ENCODE results near the gene HAND2.

The HAND2 gene

DNA sequence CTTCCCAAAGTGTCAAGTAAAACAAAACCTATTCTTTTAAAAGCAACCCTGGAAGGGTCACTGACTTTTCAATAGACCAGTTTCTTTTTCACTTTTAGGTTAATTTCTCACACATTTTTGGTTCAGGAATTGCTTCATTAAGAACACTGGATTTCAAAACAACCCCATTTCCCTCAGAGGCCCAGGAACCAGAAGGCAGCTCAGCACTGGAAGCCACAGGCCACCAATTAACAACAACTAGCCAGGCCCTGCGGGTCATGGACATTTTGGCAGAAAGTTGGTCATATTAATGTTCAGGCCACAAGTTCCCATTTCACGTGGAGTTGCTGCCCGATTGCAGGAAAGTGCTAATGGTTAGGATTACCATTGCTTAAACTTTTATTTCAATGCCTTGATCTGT is 39.8 kb downstream of the HAND2 start:
- no peak overlapping the region for H3K4me3 ChIP-seq (ENCODE audit: low read depth in 1 of 2, low read length in 2 of 2)
- no peak overlapping the region for H3K4me2 ChIP-seq (ENCODE audit: insufficient read depth, low read length)
- no peaks in the 10 kb centered on the region for H3K79me2 ChIP-seq (ENCODE audit: insufficient read depth, low read length)
- H3K27me3 ChIP-seq (ENCODE audit: insufficient read depth, low read length, poor library complexity) = no peaks in the 10 kb centered on the region
- no peaks in the 10 kb centered on the region for H3K9me3 ChIP-seq (ENCODE audit: insufficient read depth, low read length, severe bottlenecking)
- H3K36me3 ChIP-seq (ENCODE audit: insufficient read depth, low read length) = no peaks in the 10 kb centered on the region
- peaks cover 21% of the 10 kb centered on the region for H3K4me1 ChIP-seq (ENCODE audit: insufficient read depth, low read length)
- H4K20me1 ChIP-seq (ENCODE audit: insufficient read depth, low read length) = no peaks in the 10 kb centered on the region
- TF ChIP-seq, protein P1, sequence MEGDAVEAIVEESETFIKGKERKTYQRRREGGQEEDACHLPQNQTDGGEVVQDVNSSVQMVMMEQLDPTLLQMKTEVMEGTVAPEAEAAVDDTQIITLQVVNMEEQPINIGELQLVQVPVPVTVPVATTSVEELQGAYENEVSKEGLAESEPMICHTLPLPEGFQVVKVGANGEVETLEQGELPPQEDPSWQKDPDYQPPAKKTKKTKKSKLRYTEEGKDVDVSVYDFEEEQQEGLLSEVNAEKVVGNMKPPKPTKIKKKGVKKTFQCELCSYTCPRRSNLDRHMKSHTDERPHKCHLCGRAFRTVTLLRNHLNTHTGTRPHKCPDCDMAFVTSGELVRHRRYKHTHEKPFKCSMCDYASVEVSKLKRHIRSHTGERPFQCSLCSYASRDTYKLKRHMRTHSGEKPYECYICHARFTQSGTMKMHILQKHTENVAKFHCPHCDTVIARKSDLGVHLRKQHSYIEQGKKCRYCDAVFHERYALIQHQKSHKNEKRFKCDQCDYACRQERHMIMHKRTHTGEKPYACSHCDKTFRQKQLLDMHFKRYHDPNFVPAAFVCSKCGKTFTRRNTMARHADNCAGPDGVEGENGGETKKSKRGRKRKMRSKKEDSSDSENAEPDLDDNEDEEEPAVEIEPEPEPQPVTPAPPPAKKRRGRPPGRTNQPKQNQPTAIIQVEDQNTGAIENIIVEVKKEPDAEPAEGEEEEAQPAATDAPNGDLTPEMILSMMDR (IDR thresholded peaks at IDR 0.05; ENCODE audit: borderline replicate concordance, extremely low read depth, low read length, poor library complexity, severe bottlenecking) = no peak
- TF ChIP-seq EZH2 (IDR thresholded peaks at IDR 0.05; ENCODE audit: borderline replicate concordance, low read depth, low read length, severe bottlenecking) = no peak
- no peak overlapping the region for H3K9ac ChIP-seq (ENCODE audit: low read depth, low read length)
- no peak overlapping the region for H3K27ac ChIP-seq (ENCODE audit: low read length)
- no peak for ATAC-seq (ENCODE audit: insufficient read depth, low read depth)
- no peak overlapping the region for H2AFZ ChIP-seq (ENCODE audit: low read depth, low read length)
- DNase-seq = no peak

DNA sequence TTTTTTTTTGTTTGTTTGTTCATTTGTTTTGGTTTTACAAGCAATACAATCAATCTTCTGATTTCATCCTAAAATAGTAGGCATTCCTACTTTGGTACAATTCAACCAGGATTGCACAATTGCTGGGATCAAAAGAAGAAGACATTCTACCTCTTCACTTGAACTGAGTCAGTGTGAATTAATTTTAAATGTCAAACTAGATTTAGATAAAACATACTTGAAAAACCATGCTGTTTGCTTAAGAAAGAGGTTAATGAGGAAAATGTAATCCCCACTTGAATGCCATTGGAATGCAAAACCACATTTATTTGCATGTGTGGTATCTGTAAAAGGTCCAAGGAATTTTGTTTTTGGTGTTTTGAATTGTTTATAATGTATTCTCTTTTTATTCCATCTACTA is 40.5 kb downstream of the HAND2 start:
- H3K79me2 ChIP-seq (ENCODE audit: insufficient read depth, low read length) = no peaks in the 10 kb centered on the region
- no peaks in the 10 kb centered on the region for H3K36me3 ChIP-seq (ENCODE audit: insufficient read depth, low read length)
- no peak overlapping the region for H3K9ac ChIP-seq (ENCODE audit: low read depth, low read length)
- no peak overlapping the region for H3K4me3 ChIP-seq (ENCODE audit: low read depth in 1 of 2, low read length in 2 of 2)
- no peaks in the 10 kb centered on the region for H3K27me3 ChIP-seq (ENCODE audit: insufficient read depth, low read length, poor library complexity)
- H3K4me1 ChIP-seq (ENCODE audit: insufficient read depth, low read length) = peaks cover 19% of the 10 kb centered on the region
- DNase-seq (no peak), ATAC-seq (ENCODE audit: insufficient read depth, low read depth) (no peak)
- no peaks in the 10 kb centered on the region for H4K20me1 ChIP-seq (ENCODE audit: insufficient read depth, low read length)
- no peak overlapping the region for H3K4me2 ChIP-seq (ENCODE audit: insufficient read depth, low read length)
- no peak for TF ChIP-seq EZH2 (IDR thresholded peaks at IDR 0.05; ENCODE audit: borderline replicate concordance, low read depth, low read length, severe bottlenecking)
- TF ChIP-seq, protein P1 (IDR thresholded peaks at IDR 0.05; ENCODE audit: borderline replicate concordance, extremely low read depth, low read length, poor library complexity, severe bottlenecking) = no peak
- H3K9me3 ChIP-seq (ENCODE audit: insufficient read depth, low read length, severe bottlenecking) = no peaks in the 10 kb centered on the region
- H3K27ac ChIP-seq (ENCODE audit: low read length) = no peak overlapping the region
- no peak overlapping the region for H2AFZ ChIP-seq (ENCODE audit: low read depth, low read length)

DNA sequence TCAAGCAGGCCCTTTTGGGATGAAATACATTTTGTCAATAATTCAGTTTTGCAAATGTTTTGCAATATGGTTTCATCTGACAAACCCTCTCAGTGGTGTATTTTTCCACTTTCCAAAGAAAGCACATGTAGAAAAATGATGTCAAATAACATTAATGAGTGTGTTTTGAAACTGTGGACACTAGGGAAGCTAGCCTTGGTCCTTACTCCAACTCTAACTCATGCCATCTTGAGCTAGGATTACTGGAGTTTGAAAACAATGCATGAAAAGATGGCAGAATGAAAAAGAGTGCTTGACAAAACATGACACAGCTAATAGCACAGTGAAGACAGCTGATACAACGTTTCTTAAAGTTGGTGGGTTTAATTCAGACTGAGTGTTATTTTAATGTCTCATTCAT is 41.4 kb downstream of the HAND2 start:
- Histone ChIP-seq H3K36me3 (ENCODE audit: insufficient read depth, low read length) (no peaks in the 10 kb centered on the region), H4K20me1 (ENCODE audit: insufficient read depth, low read length) (no peaks in the 10 kb centered on the region), H3K9ac (ENCODE audit: low read depth, low read length) (no peak overlapping the region), H3K4me2 (ENCODE audit: insufficient read depth, low read length) (no peak overlapping the region), H3K4me3 (ENCODE audit: low read depth in 1 of 2, low read length in 2 of 2) (no peak overlapping the region), H3K27ac (ENCODE audit: low read length) (no peak overlapping the region), H3K27me3 (ENCODE audit: insufficient read depth, low read length, poor library complexity) (no peaks in the 10 kb centered on the region), H3K9me3 (ENCODE audit: insufficient read depth, low read length, severe bottlenecking) (no peaks in the 10 kb centered on the region), H2AFZ (ENCODE audit: low read depth, low read length) (no peak overlapping the region), H3K4me1 (ENCODE audit: insufficient read depth, low read length) (peaks cover 11% of the 10 kb centered on the region), H3K79me2 (ENCODE audit: insufficient read depth, low read length) (no peaks in the 10 kb centered on the region)
- TF ChIP-seq, protein P1 (IDR thresholded peaks at IDR 0.05; ENCODE audit: borderline replicate concordance, extremely low read depth, low read length, poor library complexity, severe bottlenecking) = no peak
- no peak for TF ChIP-seq EZH2 (IDR thresholded peaks at IDR 0.05; ENCODE audit: borderline replicate concordance, low read depth, low read length, severe bottlenecking)
- ATAC-seq (ENCODE audit: insufficient read depth, low read depth) (no peak), DNase-seq (no peak)

DNA sequence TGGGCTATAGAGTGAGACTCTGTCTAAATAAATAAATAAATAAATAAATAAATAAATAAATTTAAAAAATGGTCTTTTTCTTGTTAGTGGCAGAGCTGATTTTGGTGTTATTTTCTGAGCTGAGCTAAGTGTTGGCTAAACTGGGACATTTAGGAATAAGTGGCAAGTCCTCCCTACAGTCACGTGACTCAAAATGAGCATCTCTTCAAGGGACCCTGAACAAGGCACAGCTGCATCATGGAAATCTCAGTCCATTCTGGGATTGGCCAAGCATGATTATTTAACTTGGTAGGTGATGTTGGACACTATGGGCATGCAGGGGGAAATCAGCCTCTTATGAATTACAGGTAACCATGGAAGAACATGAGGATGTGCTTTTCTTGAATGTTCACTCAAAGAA is 42.0 kb downstream of the HAND2 start:
- H3K79me2 ChIP-seq (ENCODE audit: insufficient read depth, low read length) = no peaks in the 10 kb centered on the region
- no peak overlapping the region for H3K27ac ChIP-seq (ENCODE audit: low read length)
- H3K9ac ChIP-seq (ENCODE audit: low read depth, low read length) = no peak overlapping the region
- DNase-seq (no peak), ATAC-seq (ENCODE audit: insufficient read depth, low read depth) (no peak)
- no peaks in the 10 kb centered on the region for H4K20me1 ChIP-seq (ENCODE audit: insufficient read depth, low read length)
- H3K4me3 ChIP-seq (ENCODE audit: low read depth in 1 of 2, low read length in 2 of 2) = no peak overlapping the region
- H2AFZ ChIP-seq (ENCODE audit: low read depth, low read length) = no peak overlapping the region
- H3K4me1 ChIP-seq (ENCODE audit: insufficient read depth, low read length) = peaks cover 9% of the 10 kb centered on the region
- H3K36me3 ChIP-seq (ENCODE audit: insufficient read depth, low read length) = no peaks in the 10 kb centered on the region
- no peak for TF ChIP-seq EZH2 (IDR thresholded peaks at IDR 0.05; ENCODE audit: borderline replicate concordance, low read depth, low read length, severe bottlenecking)
- TF ChIP-seq, protein P1 (IDR thresholded peaks at IDR 0.05; ENCODE audit: borderline replicate concordance, extremely low read depth, low read length, poor library complexity, severe bottlenecking) = no peak
- no peak overlapping the region for H3K4me2 ChIP-seq (ENCODE audit: insufficient read depth, low read length)
- no peaks in the 10 kb centered on the region for H3K27me3 ChIP-seq (ENCODE audit: insufficient read depth, low read length, poor library complexity)
- no peaks in the 10 kb centered on the region for H3K9me3 ChIP-seq (ENCODE audit: insufficient read depth, low read length, severe bottlenecking)

Data from DND-41 (cell line).